ENCODE measurements around the gene PAMR1.

DNA sequence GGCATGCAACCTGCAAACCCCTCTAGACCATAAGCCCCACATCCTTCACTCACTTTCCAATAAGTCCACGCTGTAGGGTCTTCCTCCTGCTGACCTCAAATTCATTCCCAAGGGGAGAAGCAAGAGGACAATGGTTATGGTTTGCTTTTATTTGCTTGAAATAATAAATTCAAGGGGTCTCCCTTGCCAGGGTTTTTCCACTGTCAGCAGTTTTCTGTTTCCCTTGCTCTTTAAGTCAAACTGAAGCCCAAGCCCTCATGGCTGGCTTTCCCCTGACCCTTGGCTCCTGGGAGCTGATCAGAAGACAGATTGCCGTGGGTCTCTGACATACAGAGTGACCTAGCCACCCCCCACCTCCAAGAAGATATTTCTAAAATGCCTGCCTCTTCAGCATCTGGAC, 109.9 kb downstream of the PAMR1 start:
- TF ChIP-seq POLR2A (IDR thresholded peaks at IDR 0.05) (no peak), CTCF (IDR thresholded peaks at IDR 0.05) (no peak)

Measured in right lobe of liver (tissue), 4 donors.